ENCODE measurements around the gene ESRRA.

- TF ChIP-seq EP300 (IDR thresholded peaks at IDR 0.05) (no peak), CTCF (IDR thresholded peaks at IDR 0.05) (no peak)
These were observed 39.0 kb upstream of the ESRRA start for GRCh38 chr11:64266339-64266738.

Data from suprapubic skin (tissue), 3 donors.